GM18505 (cell line): ENCODE results near the gene CBX6.

ENCODE experiments used
- ATAC-seq: cut with Tn5 transposase; IDR thresholded peaks from one replicate; pipeline ENCODE4 v1.9.1; 2021; ENCODE audit not compliant: unreplicated experiment
- POLR2A ChIP-seq: IDR thresholded peaks from 4 replicates; pipeline ENCODE4 v1.6.1; 2011; ENCODE audit warnings: borderline replicate concordance; ENCODE audit not compliant: insufficient read depth, insufficient read length; ENCODE audit errors: extremely low read depth

Gene CBX6

GRCh38 chr22:38832005-38832978, 39.7 kb downstream of the CBX6 start:
- ATAC-seq, result no peak
- no peak for TF ChIP-seq POLR2A

- no peak for ATAC-seq
- no peak for TF ChIP-seq POLR2A
Observed at GRCh38 chr22:38831166-38831945, 40.7 kb downstream of the CBX6 start.

GRCh38 chr22:38830845-38831108, 41.2 kb downstream of the CBX6 start:
- TF ChIP-seq POLR2A, result no peak
- ATAC-seq, result no peak

GRCh38 chr22:38830026-38830844, 41.8 kb downstream of the CBX6 start:
- no peak for TF ChIP-seq POLR2A
- ATAC-seq, result no peak

GRCh38 chr22:38829485-38829884, 42.5 kb downstream of the CBX6 start:
- ATAC-seq, result no peak
- no peak for TF ChIP-seq POLR2A

- no peak for TF ChIP-seq POLR2A
- ATAC-seq, result no peak
Observed at GRCh38 chr22:38828616-38829205, 43.3 kb downstream of the CBX6 start.

GRCh38 chr22:38828191-38828590, 43.8 kb downstream of the CBX6 start:
- no peak for ATAC-seq

GRCh38 chr22:38827510-38827909, 44.5 kb downstream of the CBX6 start:
- no peak for ATAC-seq

More at GRCh38 chr22:38828191-38828590, 43.8 kb downstream of the CBX6 start:
- TF ChIP-seq POLR2A, result no peak

GRCh38 chr22:38826801-38827200, 45.2 kb downstream of the CBX6 start:
- no peak for ATAC-seq
- TF ChIP-seq POLR2A, result no peak

More at GRCh38 chr22:38827510-38827909, 44.5 kb downstream of the CBX6 start:
- TF ChIP-seq POLR2A, result no peak

GRCh38 chr22:38826386-38826785, 45.6 kb downstream of the CBX6 start:
- TF ChIP-seq POLR2A, result no peak
- ATAC-seq, result no peak

- no peak for ATAC-seq
- TF ChIP-seq POLR2A, result no peak
Observed at GRCh38 chr22:38824585-38824984, 47.4 kb downstream of the CBX6 start.

GRCh38 chr22:38823637-38824036, 48.4 kb downstream of the CBX6 start:
- TF ChIP-seq POLR2A, result no peak
- no peak for ATAC-seq

- ATAC-seq, result no peak
- TF ChIP-seq POLR2A, result no peak
Observed at GRCh38 chr22:38823076-38823475, 48.9 kb downstream of the CBX6 start.

GRCh38 chr22:38820020-38820419, 52.0 kb downstream of the CBX6 start:
- TF ChIP-seq POLR2A, result no peak
- ATAC-seq, result no peak
